Panc1 (cell line): ENCODE data around the gene STOM. TPM values are rescaled to one million over a fixed set of nuclear protein-coding genes. Genes with fewer than 3 reads are reported as not detected.

ENCODE experiments used
- ATAC-seq: fragments of 200-7000 bp; cut with Tn5 transposase; 2 replicates; pipeline ENCODE4 v1.9.1; 2020; ENCODE audit warnings: mild to moderate bottlenecking, moderate library complexity
- BruUV-seq: library from RNA; stranded (reverse); fragments of 400-500 nt; replicated peaks from 2 replicates; lab custom pipeline; 2021; lab: Mats Ljungman, UMichigan
- CTCF ChIA-PET: fragments of 300-600 bp; sonication (Branson Sonifier 250); formaldehyde crosslinking; loops from one replicate; lab custom pipeline; 2022; ENCODE audit warnings: antibody characterized with exemption; lab: Charles Lee
- POLR2A ChIA-PET: fragments of 300-600 bp; sonication (Branson Sonifier 250); formaldehyde crosslinking; loops from one replicate; lab custom pipeline; 2022; ENCODE audit warnings: antibody characterized with exemption; lab: Charles Lee
- DNase-seq: peaks from one replicate; pipeline ENCODE4 v3.0.0-alpha.2; 2010; ENCODE audit warnings: low read depth, low spot score
- H3K27ac ChIP-seq: 2 replicates; pipeline ENCODE4 v1.5.1; 2011; ENCODE audit warnings: mild to moderate bottlenecking, low read length, inconsistent platforms
- H3K27me3 ChIP-seq: fragments of 200-500 bp; sonication (Bioruptor generic); 2 replicates; pipeline ENCODE4 v1.6.0; 2014; ENCODE audit warnings: low read length, inconsistent platforms; ENCODE audit not compliant: control insufficient read depth, insufficient read depth
- H3K36me3 ChIP-seq: fragments of 200-500 bp; sonication (Bioruptor generic); 2 replicates; pipeline ENCODE4 v1.5.1; 2014; ENCODE audit warnings: inconsistent platforms, mild to moderate bottlenecking, low read length, moderate library complexity; ENCODE audit not compliant: control insufficient read depth, insufficient read depth
- H3K4me1 ChIP-seq: 2 replicates; pipeline ENCODE4 v1.5.1; 2011; ENCODE audit warnings: inconsistent platforms, mild to moderate bottlenecking, low read length, moderate library complexity; ENCODE audit not compliant: control insufficient read depth, insufficient read depth
- H3K4me3 ChIP-seq, 2 experiments: 2 replicates each; pipeline ENCODE4 v1.5.1; 2011 to 2012; ENCODE audit warnings: low read depth in 2 of 2, low read length in 2 of 2, mild to moderate bottlenecking in 2 of 2, inconsistent platforms in 1 of 2, moderate library complexity in 1 of 2
- H3K9me3 ChIP-seq: fragments of 200-500 bp; sonication (Bioruptor generic); 2 replicates; pipeline ENCODE4 v1.5.1; 2014; ENCODE audit warnings: low read depth, mild to moderate bottlenecking, inconsistent platforms, low read length, moderate library complexity; ENCODE audit not compliant: control insufficient read depth, insufficient read depth
- CTCF ChIP-seq: fragments of 450-650 bp; IDR thresholded peaks from 2 replicates; pipeline ENCODE4 v1.5.1; 2017; ENCODE audit warnings: mild to moderate bottlenecking
- POLR2AphosphoS5 ChIP-seq: IDR thresholded peaks from 2 replicates; pipeline ENCODE4 v1.6.1; 2012; ENCODE audit warnings: mild to moderate bottlenecking, low read depth, low read length, moderate library complexity
- REST ChIP-seq, 2 experiments: IDR thresholded peaks; 2 replicates each; pipeline ENCODE4 v1.6.1; 2011 to 2012; ENCODE audit warnings: low read depth in 2 of 2, control low read depth in 1 of 2, low read length in 1 of 2, mild to moderate bottlenecking in 1 of 2, moderate library complexity in 1 of 2; ENCODE audit not compliant: insufficient read depth in 1 of 2
- SIN3A ChIP-seq: IDR thresholded peaks from 2 replicates; pipeline ENCODE4 v1.6.1; 2012; ENCODE audit warnings: low read depth, mild to moderate bottlenecking, low read length, moderate library complexity, borderline replicate concordance; ENCODE audit not compliant: insufficient read depth
- TCF7L2 ChIP-seq: IDR thresholded peaks from 2 replicates; pipeline ENCODE4 v1.6.1; 2011; ENCODE audit warnings: mild to moderate bottlenecking, low read depth, low read length, inconsistent platforms
- in situ Hi-C: cut with HindIII; loops from 2 replicates; pipeline ENCODE4 v1.10.0; 2016; ENCODE audit warnings: low sequenced_read_pairs, low pct_unique_long_range_greater_than_20kb
- intact Hi-C: fragments of 100-400 bp; cut with micrococcal nuclease; formaldehyde crosslinking; loops from one replicate; pipeline ENCODE4 v1.10.0; 2022; ENCODE audit not compliant: unreplicated experiment
- total RNA-seq: library from RNA; stranded (reverse); gene quantifications from one replicate; pipeline ENCODE4 v1.2.1, GENCODE V29; 2021; ENCODE audit not compliant: unreplicated experiment

The STOM gene
- total RNA-seq, 1 experiment from 2014 or later, result 81.2 TPM

- in situ Hi-C loops (no loop called here), intact Hi-C loops (no loop called here)
- ChIA-PET POLR2A (interaction anchor here (0.6 kb wide), 1 partner anchor 14 kb away, joined by 3 read pairs; no protein-coding TSS in a partner anchor), CTCF (interaction anchor here (0.6 kb wide), 1 partner anchor 161 kb away, joined by 3 read pairs; no protein-coding TSS in a partner anchor)
- ATAC-seq (no peak), DNase-seq (no peak)
- BruUV-seq, result no TSS peak
- H3K4me1 ChIP-seq, result no peaks in the 10 kb centered on the region
- no peaks in the 10 kb centered on the region for H3K9me3 ChIP-seq
- no peaks in the 10 kb centered on the region for H3K27me3 ChIP-seq
- H3K4me3 ChIP-seq, result no peak overlapping the region
- H3K27ac ChIP-seq, result no peak overlapping the region
- TF ChIP-seq SIN3A (no peak), POLR2AphosphoS5 (no peak), CTCF (no peak), REST (IDR thresholded peaks at IDR 0.05; ENCODE audit: insufficient read depth in 1 of 2, low read depth in 2 of 2, low read length in 1 of 2) (no peak), TCF7L2 (no peak)
- no peaks in the 10 kb centered on the region for H3K36me3 ChIP-seq
These were observed 20.3 kb upstream of the STOM start for GRCh38 chr9:121390372-121390771.

GRCh38 chr9:121388140-121388905 is 18.3 kb upstream of the STOM start:
- Histone ChIP-seq H3K4me3 (no peak overlapping the region), H3K9me3 (no peaks in the 10 kb centered on the region), H3K27me3 (no peaks in the 10 kb centered on the region), H3K4me1 (no peaks in the 10 kb centered on the region), H3K36me3 (no peaks in the 10 kb centered on the region), H3K27ac (no peak overlapping the region)
- no peak for DNase-seq
- in situ Hi-C loops, result no loop called here
- ChIA-PET POLR2A (no interaction called here), CTCF (no interaction called here)
- TF ChIP-seq SIN3A (no peak), CTCF (no peak), POLR2AphosphoS5 (no peak), TCF7L2 (no peak), REST (IDR thresholded peaks at IDR 0.05; ENCODE audit: insufficient read depth in 1 of 2, low read depth in 2 of 2, low read length in 1 of 2) (no peak)
- no TSS peak for BruUV-seq
- no peak for ATAC-seq
- intact Hi-C loops, result no loop called here
